ENCODE data around the gene PDCD2L. TPM values are rescaled to one million over a fixed set of nuclear protein-coding genes. Genes with fewer than 3 reads are reported as not detected.

PDCD2L gene
- total and polyA plus RNA-seq, 2 of the 8 experiments (the other 6 are each of a cell fraction or from before 2014, with no cell fraction given): 51.5 to 78.1 TPM

GRCh38 chr19:34365463-34366401 lies 38.5 kb upstream of the PDCD2L start:
- 0 out of 2 replicates have a peak overlapping the region, but pooled peaks have one; percentile 52 for H2BK5ac ChIP-seq (ENCODE audit: low read depth, low read length)
- no peaks in the 10 kb centered on the region for H3K27me3 ChIP-seq (replicated peaks in 1 of 4; ENCODE audit: control insufficient read depth in 3 of 4, extremely low read depth in 1 of 4, insufficient read depth in 3 of 4, low read length in 3 of 4)
- peak overlapping the region; percentile 56 to 81 (median 71) for H3K9ac ChIP-seq (replicated peaks in 1 of 4; ENCODE audit: extremely low read depth in 1 of 4, low read depth in 3 of 4, low read length in 3 of 4)
- H3K4ac ChIP-seq (replicated peaks; ENCODE audit: insufficient read length, low read depth, low read length): peak overlapping the region; percentile 44
- FAIRE-seq (no peak), DNase-seq (ENCODE audit: low read depth in 1 of 2, low spot score in 2 of 2) (peak in 1 of 2 experiments; percentile 60)
- no peak overlapping the region for H3K23ac ChIP-seq (ENCODE audit: insufficient read length)
- no peak overlapping the region for H2AFZ ChIP-seq (ENCODE audit: low read length)
- no peak overlapping the region for H2BK20ac ChIP-seq (ENCODE audit: low read length)
- 0 out of 2 replicates have a peak overlapping the region, but pooled peaks have one; percentile 8 for H3K27ac ChIP-seq (ENCODE audit: low read depth, low read length)
- peak overlapping the region; percentile 82 for H4K8ac ChIP-seq (ENCODE audit: extremely low read depth, insufficient read depth, low read length)
- H4K5ac ChIP-seq (ENCODE audit: insufficient read length, low read depth, low read length): no peak overlapping the region
- no peak overlapping the region for H2BK12ac ChIP-seq (ENCODE audit: low read depth, low read length)
- WGBS, 2 experiments (ENCODE audit: extremely low coverage in 1 of 2, insufficient coverage in 1 of 2, insufficient read length in 1 of 2, insufficient replicate concordance in 2 of 2, low coverage in 1 of 2, low lambda C conversion rate in 2 of 2, missing lambda C conversion rate in 1 of 2): 17% methylated on average over 35 of the region's 45 CpGs; no CpG with 5 or more reads in 1 of the 2 experiments
- peak overlapping the region; percentile 35 for H4K91ac ChIP-seq (replicated peaks; ENCODE audit: insufficient read length, low read length)
- peaks cover 20 to 37% (median 27%) of the 10 kb centered on the region in 4 experiments for H3K36me3 ChIP-seq (ENCODE audit: control insufficient read depth in 2 of 4, insufficient read depth in 4 of 4, low read length in 3 of 4)
- H3K18ac ChIP-seq (ENCODE audit: extremely low read depth, low read length): peak overlapping the region; percentile 83; the same call in 1 of the 2 replicates
- H2BK120ac ChIP-seq (replicated peaks; ENCODE audit: low read depth, low read length): no peak overlapping the region
- H3K4me1 ChIP-seq (replicated peaks in 1 of 4; ENCODE audit: control insufficient read depth in 3 of 4, insufficient read depth in 4 of 4, low read length in 3 of 4): peaks cover 0 to 12% (median 5%) of the 10 kb centered on the region in 4 experiments; a peak in 5 of 7 replicates
- CTCF ChIA-PET (ENCODE audit: partially characterized antibody): interaction anchor here (0.7 to 1.8 kb wide), 5 partner anchors 11 to 19 kb away, joined by 3 to 5 read pairs (median 4); no protein-coding TSS in a partner anchor
- peak overlapping the region; percentile 78 to 85 for H3K4me2 ChIP-seq (ENCODE audit: insufficient read depth in 1 of 2, low read depth in 2 of 2, low read length in 2 of 2)
- peaks cover 24% of the 10 kb centered on the region for H3K79me1 ChIP-seq (ENCODE audit: low read depth, low read length)
- H3K4me3 ChIP-seq (ENCODE audit: extremely low read depth in 1 of 4, insufficient read depth in 2 of 4, low read depth in 3 of 4, low read length in 4 of 4): peak overlapping the region; percentile 79 to 99 (median 88)
- H3K23me2 ChIP-seq (ENCODE audit: low read depth, low read length): peaks cover 9% of the 10 kb centered on the region; the same call in 1 of the 2 replicates
- H3K56ac ChIP-seq (replicated peaks; ENCODE audit: insufficient read length, low read depth, low read length): peak overlapping the region; percentile 78
- peaks cover 2 to 25% of the 10 kb centered on the region in 2 experiments; a peak in 3 of 4 replicates for H3K79me2 ChIP-seq (ENCODE audit: control insufficient read depth in 1 of 2, insufficient read depth in 2 of 2, low read length in 2 of 2)
- H3K14ac ChIP-seq (ENCODE audit: insufficient read length): no peak overlapping the region
- no peaks in the 10 kb centered on the region for H3K9me3 ChIP-seq (ENCODE audit: insufficient read depth in 2 of 2, low read depth in 1 of 2, low read length in 1 of 2)
- POLR2A ChIA-PET (ENCODE audit: partially characterized antibody): interaction anchor here (0.8 to 3.2 kb wide), 16 partner anchors 9 to 116 kb away, joined by 3 to 12 read pairs (median 4); partner anchors contain the start of gene WTIP
- H2BK15ac ChIP-seq (ENCODE audit: low read length): no peak overlapping the region
- H4K20me1 ChIP-seq (replicated peaks in 1 of 2; ENCODE audit: control insufficient read depth in 1 of 2, insufficient read depth in 2 of 2, low read length in 2 of 2): peaks cover 7 to 23% of the 10 kb centered on the region in 2 experiments
- 0 out of 2 replicates have a peak overlapping the region, but pooled peaks have one; percentile 53 for H2AK5ac ChIP-seq (ENCODE audit: low read depth, low read length)
- TF ChIP-seq MAX (IDR thresholded peaks at IDR 0.05): 0 out of 2 replicates have a peak, but pooled peaks have one; percentile 3
- TF ChIP-seq E2F6 (IDR thresholded peaks at IDR 0.05): 0 out of 2 replicates have a peak, but pooled peaks have one; percentile 21
- TF ChIP-seq TBP (IDR thresholded peaks at IDR 0.05; ENCODE audit: low read depth, low read length): 0 out of 2 replicates have a peak, but pooled peaks have one; percentile 3
- TF ChIP-seq YY1 (IDR thresholded peaks at IDR 0.05; ENCODE audit: low read depth, low read length): 0 out of 2 replicates have a peak, but pooled peaks have one; percentile 3
- no peak for TF ChIP-seq ATF3 (IDR thresholded peaks at IDR 0.05; ENCODE audit: insufficient read depth, low read depth, low read length)
- no peak for TF ChIP-seq POLR2AphosphoS5 (IDR thresholded peaks at IDR 0.05; ENCODE audit: low read depth, low read length)
- TF ChIP-seq TEAD4 (IDR thresholded peaks at IDR 0.05; ENCODE audit: low read depth, low read length): no peak
- TF ChIP-seq SAP30 (IDR thresholded peaks at IDR 0.05; ENCODE audit: insufficient read depth, insufficient replicate concordance, low read length): peak; percentile 46
